ENCODE data around the gene PGAP6.
"Not testable (repeated sequence)": the region's sequence is repeated elsewhere in the genome, so short reads cannot be mapped to it uniquely, and the experiment has no call there.

DNA sequence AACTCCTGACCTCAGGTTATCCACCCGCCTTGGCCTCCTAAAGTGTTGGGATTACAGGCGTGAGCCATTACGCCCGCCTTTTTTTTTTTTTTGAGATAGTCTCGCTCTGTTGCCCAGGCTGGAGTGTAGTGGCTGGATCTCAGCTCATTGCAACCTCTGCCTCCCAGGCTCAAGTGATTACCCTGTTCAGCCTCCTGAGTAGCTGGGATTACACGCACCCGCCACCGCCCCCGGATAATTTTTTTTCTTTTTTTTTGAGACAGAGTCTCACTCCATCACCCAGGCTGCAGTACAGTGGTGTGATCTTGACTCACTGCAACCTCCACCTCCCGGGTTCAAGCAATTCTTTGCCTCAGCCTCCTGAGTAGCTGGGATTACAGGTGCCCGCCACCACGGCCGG lies 40.4 kb upstream of the PGAP6 start:
- TF ChIP-seq POLR2A (IDR thresholded peaks at IDR 0.05; ENCODE audit: low read depth, low read length); TAF1 (IDR thresholded peaks at IDR 0.05; ENCODE audit: borderline replicate concordance, low read depth, low read length): not testable (repeated sequence)

Measured in GM12892 (cell line).